Activated B cell treated with CpG ODN at 0.5 μM for 24 hours (primary cell): Measurements from ENCODE around the gene BTBD7. TPM values are rescaled to one million over a fixed set of nuclear protein-coding genes. Genes with fewer than 3 reads are reported as not detected.

Experiments
- ATAC-seq: fragments of 200-7000 bp; cut with Tn5 transposase; one replicate; pipeline ENCODE4 v1.10.0; 2021; ENCODE audit warnings: low read depth, mild to moderate bottlenecking, moderate library complexity
- CTCF ChIA-PET: fragments of 350-600 bp; sonication (Branson Sonifier 250); formaldehyde crosslinking; loops from one replicate; lab custom pipeline; 2021; ENCODE audit warnings: antibody characterized with exemption; lab: Charles Lee
- POLR2A ChIA-PET: fragments of 350-600 bp; sonication (Branson Sonifier 250); formaldehyde crosslinking; loops from one replicate; lab custom pipeline; 2021; ENCODE audit warnings: antibody characterized with exemption; lab: Charles Lee
- DNase-seq: peaks from one replicate; pipeline ENCODE4 v3.0.0; 2022
- H3K27ac Mint-ChIP-seq: one replicate; pipeline ENCODE4 v1.8.0; 2020; ENCODE audit warnings: mixed read lengths
- H3K27me3 Mint-ChIP-seq: one replicate; pipeline ENCODE4 v1.8.0; 2021; ENCODE audit warnings: mixed read lengths
- H3K36me3 Mint-ChIP-seq: one replicate; pipeline ENCODE4 v1.8.0; 2021; ENCODE audit warnings: low read depth, mixed read lengths
- H3K4me1 Mint-ChIP-seq: one replicate; pipeline ENCODE4 v1.8.0; 2021; ENCODE audit warnings: mixed read lengths
- H3K4me3 Mint-ChIP-seq: one replicate; pipeline ENCODE4 v1.8.0; 2020; ENCODE audit warnings: mild to moderate bottlenecking, mixed read lengths
- H3K9me3 Mint-ChIP-seq: one replicate; pipeline ENCODE4 v1.8.0; 2020; ENCODE audit warnings: mixed read lengths
- intact Hi-C: fragments of 100-400 bp; cut with micrococcal nuclease; formaldehyde crosslinking; loops from one replicate; pipeline ENCODE4 v1.15.1; 2024
- total RNA-seq: library from RNA; stranded (reverse); gene quantifications from 2 replicates; pipeline ENCODE4 v1.2.3, GENCODE V29; 2022
- TF ChIP-seq, protein P1 (sequence below): fragments of 200-600 bp; IDR thresholded peaks from one replicate; pipeline ENCODE4 v1.8.0; 2022; ENCODE audit warnings: antibody characterized with exemption, mild to moderate bottlenecking

BTBD7 gene
- total RNA-seq, 1 donor from 2014 or later: 41.2 TPM

DNA sequence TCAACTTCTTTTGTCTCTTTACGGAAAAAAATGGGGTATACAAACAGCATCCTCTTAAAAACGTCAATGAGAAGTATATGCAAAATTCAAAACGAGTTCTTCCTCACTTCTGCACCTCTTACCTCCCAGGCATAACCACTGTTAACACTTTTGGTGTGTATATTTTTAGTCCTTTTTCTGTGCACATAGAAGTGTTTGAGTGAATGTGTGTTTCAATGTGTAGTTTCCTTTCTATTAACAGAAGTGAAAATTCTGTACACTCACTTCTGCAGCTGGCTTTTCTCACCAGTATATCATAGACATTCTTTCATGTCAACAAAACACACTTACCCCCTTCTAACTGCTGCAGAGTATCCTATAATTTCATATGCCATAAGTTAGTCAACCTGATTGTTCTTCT, 120.4 kb downstream of the BTBD7 start:
- Mint-ChIP-seq H3K27me3 (no peaks in the 10 kb centered on the region), H3K27ac (peak overlapping the region; percentile 75), H3K36me3 (peaks cover 51% of the 10 kb centered on the region), H3K4me3 (peak overlapping the region; percentile 44), H3K4me1 (peaks cover 44% of the 10 kb centered on the region), H3K9me3 (no peaks in the 10 kb centered on the region)
- TF ChIP-seq, protein P1, sequence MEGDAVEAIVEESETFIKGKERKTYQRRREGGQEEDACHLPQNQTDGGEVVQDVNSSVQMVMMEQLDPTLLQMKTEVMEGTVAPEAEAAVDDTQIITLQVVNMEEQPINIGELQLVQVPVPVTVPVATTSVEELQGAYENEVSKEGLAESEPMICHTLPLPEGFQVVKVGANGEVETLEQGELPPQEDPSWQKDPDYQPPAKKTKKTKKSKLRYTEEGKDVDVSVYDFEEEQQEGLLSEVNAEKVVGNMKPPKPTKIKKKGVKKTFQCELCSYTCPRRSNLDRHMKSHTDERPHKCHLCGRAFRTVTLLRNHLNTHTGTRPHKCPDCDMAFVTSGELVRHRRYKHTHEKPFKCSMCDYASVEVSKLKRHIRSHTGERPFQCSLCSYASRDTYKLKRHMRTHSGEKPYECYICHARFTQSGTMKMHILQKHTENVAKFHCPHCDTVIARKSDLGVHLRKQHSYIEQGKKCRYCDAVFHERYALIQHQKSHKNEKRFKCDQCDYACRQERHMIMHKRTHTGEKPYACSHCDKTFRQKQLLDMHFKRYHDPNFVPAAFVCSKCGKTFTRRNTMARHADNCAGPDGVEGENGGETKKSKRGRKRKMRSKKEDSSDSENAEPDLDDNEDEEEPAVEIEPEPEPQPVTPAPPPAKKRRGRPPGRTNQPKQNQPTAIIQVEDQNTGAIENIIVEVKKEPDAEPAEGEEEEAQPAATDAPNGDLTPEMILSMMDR: no peak
- ChIA-PET POLR2A (no interaction called here), CTCF (interaction anchor here (1.4 kb wide), 1 partner anchor 99 kb away, joined by 3 read pairs; no protein-coding TSS in a partner anchor)
- DNase-seq: no peak
- no peak for ATAC-seq
- intact Hi-C loops: no loop called here

DNA sequence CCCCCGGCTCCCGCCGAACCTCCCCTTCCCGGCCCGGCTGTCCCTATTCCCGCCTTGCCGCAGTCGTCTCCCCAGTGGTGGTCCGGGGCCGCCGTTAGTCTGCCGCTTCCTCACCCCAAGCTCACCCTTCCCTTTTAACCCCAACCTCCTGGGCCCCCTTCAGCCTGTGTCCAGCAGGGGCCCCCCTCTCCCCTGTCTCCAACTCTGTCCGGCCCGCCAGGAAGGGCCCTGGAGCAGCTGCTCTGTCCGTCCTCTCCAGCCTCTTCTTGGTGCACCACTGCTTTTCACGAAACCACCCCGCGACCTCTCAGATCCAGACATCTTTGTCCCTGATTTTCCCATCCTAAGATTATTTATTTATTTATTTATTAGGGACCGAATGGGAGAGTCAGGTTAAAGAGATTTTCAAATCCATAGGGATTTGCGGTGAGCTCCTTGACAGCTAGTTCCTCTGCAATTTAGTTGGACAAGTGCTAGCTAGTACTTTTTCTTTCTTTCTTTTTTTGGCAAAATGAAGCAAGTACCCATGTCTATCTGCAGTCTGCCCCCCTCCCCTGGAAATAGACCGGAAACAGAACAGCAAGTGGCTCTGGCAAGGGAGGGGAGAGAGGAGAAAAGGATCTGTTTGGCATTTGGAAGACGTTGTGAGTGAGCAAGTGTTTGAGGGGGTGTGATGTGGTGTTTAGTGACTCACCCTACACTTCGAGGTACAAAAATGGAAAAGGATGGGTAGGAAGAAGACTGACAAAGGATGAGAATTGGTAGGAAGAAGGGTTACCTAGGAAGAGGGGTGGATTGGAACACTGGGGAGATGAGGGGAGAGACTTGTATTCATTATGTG, 125.1 kb downstream of the BTBD7 start:
- POLR2A ChIA-PET: interaction anchor here (1.1 to 4.5 kb wide), 5 partner anchors 17 to 329 kb away, joined by 3 to 38 read pairs (median 5); partner anchors contain the start of genes LYSET and MOAP1
- peak; percentile 42 for ATAC-seq
- H3K27me3 Mint-ChIP-seq: no peaks in the 10 kb centered on the region

DNA sequence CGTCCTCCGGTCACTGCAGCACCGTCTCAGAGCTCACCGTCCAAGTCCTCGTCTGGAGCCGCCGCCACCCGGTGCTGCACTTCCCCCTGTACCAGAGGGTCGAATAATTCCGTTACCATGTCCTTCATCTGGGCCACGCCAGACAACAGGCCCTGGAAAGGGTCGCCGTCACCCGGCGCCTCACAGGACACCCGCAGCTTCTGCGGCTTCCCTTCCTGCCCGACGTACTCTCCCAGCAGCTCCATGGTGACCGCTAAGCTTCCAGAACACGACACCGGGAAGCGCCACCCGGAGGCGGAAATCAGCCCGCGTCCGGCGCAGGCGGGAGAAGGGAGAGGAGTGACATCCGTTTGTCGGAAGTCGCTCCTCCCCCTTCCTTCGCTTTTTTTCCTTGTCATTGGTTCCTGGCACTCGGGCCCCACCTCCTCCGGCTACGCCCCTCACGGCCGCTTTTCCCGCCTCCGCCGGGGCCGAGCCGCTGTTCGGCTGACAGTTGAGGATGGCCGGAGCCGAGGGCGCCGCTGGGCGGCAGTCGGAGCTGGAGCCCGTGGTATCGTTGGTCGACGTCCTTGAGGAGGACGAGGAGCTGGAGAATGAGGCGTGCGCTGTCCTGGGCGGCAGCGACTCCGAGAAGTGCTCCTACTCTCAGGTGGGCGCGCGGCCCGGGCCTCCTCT, 125.9 kb downstream of the BTBD7 start, which contains the start of the genes GON7 and UBR7:
GON7 (minus strand) TSS at position 273 of the 675 bp plus-strand sequence; CDS start at position 245, 28 bp downstream.
UBR7 (plus strand) TSS at position 464 of the 675 bp plus-strand sequence; CDS start at position 500, 36 bp downstream.
- Mint-ChIP-seq H3K4me3 (peak within 1 kb of the TSS; percentile 96), H3K4me1 (peaks cover 56% of the 10 kb centered on the region)
- intact Hi-C loops: loop anchor here (1.0 to 10.0 kb wide), 8 partner anchors 22 to 768 kb away; partner anchors contain the start of genes ASB2, BTBD7, ITPK1 and LYSET

More for the DNA sequence above, 125.1 kb downstream of the BTBD7 start:
- no peaks in the 10 kb centered on the region for H3K9me3 Mint-ChIP-seq
- intact Hi-C loops: loop anchor here (1.0 to 10.0 kb wide), 8 partner anchors 22 to 767 kb away; partner anchors contain the start of genes ASB2, BTBD7, ITPK1 and LYSET
- H3K4me3 Mint-ChIP-seq: peak overlapping the region; percentile 96
- peaks cover 64% of the 10 kb centered on the region for H3K4me1 Mint-ChIP-seq
- CTCF ChIA-PET: interaction anchor here (0.8 to 3.2 kb wide), 10 partner anchors 10 to 411 kb away, joined by 3 to 16 read pairs (median 4); partner anchors contain the start of genes LYSET and MOAP1
- peak overlapping the region; percentile 41 for H3K27ac Mint-ChIP-seq
- DNase-seq: no peak
- TF ChIP-seq, protein P1: no peak
- peaks cover 18% of the 10 kb centered on the region for H3K36me3 Mint-ChIP-seq

DNA sequence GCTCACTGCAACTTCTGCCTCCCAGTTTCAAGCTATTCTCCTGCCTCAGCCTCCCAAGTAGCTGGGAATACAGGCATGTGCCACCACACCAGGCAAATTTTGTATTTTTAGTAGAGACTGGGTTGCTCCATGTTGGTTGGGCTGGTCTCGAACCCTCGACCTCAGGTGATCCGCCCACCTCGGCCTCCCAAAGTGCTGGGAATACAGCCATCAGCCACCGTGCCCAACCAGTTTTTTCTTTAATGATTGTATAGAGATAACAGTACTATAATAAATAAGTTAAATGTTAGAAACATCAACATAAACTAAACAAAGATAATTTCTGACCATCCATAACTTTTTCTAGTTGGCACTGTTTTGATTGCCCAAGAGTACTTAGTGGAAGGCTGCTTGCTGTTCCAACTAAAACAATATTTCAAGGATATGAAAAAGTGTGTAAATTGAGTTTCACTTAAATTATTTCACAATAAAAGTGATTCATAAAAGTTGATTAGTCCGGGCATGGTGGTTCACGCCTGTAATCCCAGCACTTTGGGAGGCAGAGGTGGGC, 131.6 kb downstream of the BTBD7 start:
- Mint-ChIP-seq H3K27ac (no peak overlapping the region), H3K36me3 (peaks cover 5% of the 10 kb centered on the region), H3K9me3 (no peaks in the 10 kb centered on the region), H3K4me1 (peaks cover 16% of the 10 kb centered on the region), H3K27me3 (no peaks in the 10 kb centered on the region), H3K4me3 (no peak overlapping the region)
- CTCF ChIA-PET: no interaction called here
- DNase-seq (no peak), ATAC-seq (no peak)
- intact Hi-C loops: loop anchor here (10.0 kb wide), 1 partner anchor 774 kb away; the partner anchor contains the start of gene ASB2
- TF ChIP-seq, protein P1: no peak
- POLR2A ChIA-PET: no interaction called here

More for the DNA sequence above, 125.9 kb downstream of the BTBD7 start, which contains the start of the genes GON7 and UBR7:
- Mint-ChIP-seq H3K9me3 (no peaks in the 10 kb centered on the region), H3K27ac (peak within 1 kb of the TSS; percentile 90), H3K27me3 (no peaks in the 10 kb centered on the region), H3K36me3 (peaks cover 15% of the 10 kb centered on the region)
- CTCF ChIA-PET: interaction anchor here (0.9 to 3.2 kb wide), 9 partner anchors 11 to 412 kb away, joined by 3 to 16 read pairs (median 5); partner anchors contain the start of genes LYSET and MOAP1
- TF ChIP-seq, protein P1: no peak
- POLR2A ChIA-PET: interaction anchor here (1.1 to 4.5 kb wide), 6 partner anchors 16 to 330 kb away, joined by 3 to 38 read pairs (median 4); partner anchors contain the start of genes LYSET and MOAP1
- ATAC-seq (peak; percentile 93), DNase-seq (peak; percentile 84)
